ENCODE results near the gene DYNLRB2.

Gene DYNLRB2

GRCh38 chr16:80540516-80541305 is at the start of gene DYNLRB2:
Gene DYNLRB2, plus strand, starts transcription at chr16:80540993. Its CDS starts 84 bp downstream, at chr16:80541077.
- no peak for TF ChIP-seq CTCF (IDR thresholded peaks at IDR 0.05; ENCODE audit: insufficient read depth, low read length, poor library complexity, severe bottlenecking)
- peak within 1 kb of the TSS; percentile 80 for H3K4me3 ChIP-seq (replicated peaks; ENCODE audit: low read depth, low read length)
- no peaks in the 10 kb centered on the region for H3K27me3 ChIP-seq (replicated peaks; ENCODE audit: control insufficient read depth, insufficient read depth, low read length)
- no peaks in the 10 kb centered on the region for H3K36me3 ChIP-seq (ENCODE audit: control insufficient read depth, insufficient read depth, low read length)
- peak; percentile 94 for DNase-seq (ENCODE audit: extremely low read depth, insufficient read length)

GRCh38 chr16:80500116-80500859 is 40.5 kb upstream of the DYNLRB2 start:
- Histone ChIP-seq H3K36me3 (ENCODE audit: control insufficient read depth, insufficient read depth, low read length) (no peaks in the 10 kb centered on the region), H3K27me3 (replicated peaks; ENCODE audit: control insufficient read depth, insufficient read depth, low read length) (no peaks in the 10 kb centered on the region), H3K4me3 (replicated peaks; ENCODE audit: low read depth, low read length) (no peak overlapping the region)
- no peak for DNase-seq (ENCODE audit: extremely low read depth, insufficient read length)
- TF ChIP-seq CTCF (IDR thresholded peaks at IDR 0.05; ENCODE audit: insufficient read depth, low read length, poor library complexity, severe bottlenecking) = peak; percentile 5

- no peak for TF ChIP-seq CTCF (IDR thresholded peaks at IDR 0.05; ENCODE audit: insufficient read depth, low read length, poor library complexity, severe bottlenecking)
- H3K36me3 ChIP-seq (ENCODE audit: control insufficient read depth, insufficient read depth, low read length) = no peaks in the 10 kb centered on the region
- DNase-seq (ENCODE audit: extremely low read depth, insufficient read length) = no peak
- no peak overlapping the region for H3K4me3 ChIP-seq (replicated peaks; ENCODE audit: low read depth, low read length)
- no peaks in the 10 kb centered on the region for H3K27me3 ChIP-seq (replicated peaks; ENCODE audit: control insufficient read depth, insufficient read depth, low read length)
Observed at GRCh38 chr16:80500961-80501525, 39.8 kb upstream of the DYNLRB2 start.

GRCh38 chr16:80503107-80503506 is 37.7 kb upstream of the DYNLRB2 start:
- TF ChIP-seq CTCF (IDR thresholded peaks at IDR 0.05; ENCODE audit: insufficient read depth, low read length, poor library complexity, severe bottlenecking) = no peak
- Histone ChIP-seq H3K27me3 (replicated peaks; ENCODE audit: control insufficient read depth, insufficient read depth, low read length) (no peaks in the 10 kb centered on the region; the same call in 1 of the 2 replicates), H3K36me3 (ENCODE audit: control insufficient read depth, insufficient read depth, low read length) (no peaks in the 10 kb centered on the region), H3K4me3 (replicated peaks; ENCODE audit: low read depth, low read length) (no peak overlapping the region)
- no peak for DNase-seq (ENCODE audit: extremely low read depth, insufficient read length)

GRCh38 chr16:80507538-80507937 is 33.3 kb upstream of the DYNLRB2 start:
- no peak overlapping the region for H3K4me3 ChIP-seq (replicated peaks; ENCODE audit: low read depth, low read length)
- no peak for DNase-seq (ENCODE audit: extremely low read depth, insufficient read length)
- H3K27me3 ChIP-seq (replicated peaks; ENCODE audit: control insufficient read depth, insufficient read depth, low read length) = peaks cover 1% of the 10 kb centered on the region
- TF ChIP-seq CTCF (IDR thresholded peaks at IDR 0.05; ENCODE audit: insufficient read depth, low read length, poor library complexity, severe bottlenecking) = no peak
- H3K36me3 ChIP-seq (ENCODE audit: control insufficient read depth, insufficient read depth, low read length) = no peaks in the 10 kb centered on the region
